GM21390 (cell line): Measurements from ENCODE around the gene PDRG1.
A peak's percentile ranks its signal among the peaks of the same experiment; 100 is the strongest.

Experiments used
- ATAC-seq: cut with Tn5 transposase; IDR thresholded peaks from one replicate; pipeline ENCODE4 v1.9.1; 2021; ENCODE audit not compliant: unreplicated experiment

The PDRG1 gene

DNA sequence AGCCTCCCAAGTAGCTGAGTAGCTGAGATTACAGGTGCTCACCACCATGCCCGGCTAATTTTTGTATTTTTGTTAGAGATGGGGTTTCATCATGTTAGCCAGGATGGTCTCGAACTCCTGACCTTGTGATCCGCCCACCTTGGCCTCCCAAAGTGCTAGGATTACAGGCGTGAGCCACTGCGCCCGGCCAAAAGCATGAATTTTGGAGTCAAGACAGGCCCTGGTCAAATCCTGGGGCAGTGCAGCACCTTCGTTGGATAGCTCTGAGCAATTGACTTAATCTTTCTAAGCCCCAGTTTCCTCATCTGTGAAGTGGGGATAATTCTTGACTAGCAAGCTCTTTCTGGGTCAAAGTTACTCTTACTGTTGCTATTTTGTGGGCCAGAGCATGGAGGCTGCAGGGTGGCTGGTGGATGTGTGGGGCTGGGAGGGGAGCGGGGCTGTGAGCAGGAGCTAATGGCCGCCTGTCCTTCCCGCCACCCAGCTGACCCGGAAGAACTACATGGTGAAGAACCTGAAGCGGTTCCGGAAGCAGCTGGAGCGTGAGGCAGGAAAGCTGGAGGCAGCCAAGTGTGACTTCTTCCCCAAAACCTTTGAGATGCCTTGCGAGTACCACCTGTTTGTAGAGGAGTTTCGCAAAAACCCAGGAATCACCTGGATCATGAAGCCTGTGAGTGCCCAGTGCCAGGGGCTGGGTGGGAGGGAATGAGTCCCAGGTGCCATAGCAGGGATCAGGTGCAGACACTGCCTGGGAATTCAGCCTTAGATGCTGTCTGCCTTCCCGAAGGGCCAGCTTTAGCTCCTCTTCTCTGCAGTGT, 42.4 kb downstream of the PDRG1 start:
- ATAC-seq: no peak

- ATAC-seq: no peak
Measured at GRCh38 chr20:31908424-31908823, 43.4 kb downstream of the PDRG1 start.

DNA sequence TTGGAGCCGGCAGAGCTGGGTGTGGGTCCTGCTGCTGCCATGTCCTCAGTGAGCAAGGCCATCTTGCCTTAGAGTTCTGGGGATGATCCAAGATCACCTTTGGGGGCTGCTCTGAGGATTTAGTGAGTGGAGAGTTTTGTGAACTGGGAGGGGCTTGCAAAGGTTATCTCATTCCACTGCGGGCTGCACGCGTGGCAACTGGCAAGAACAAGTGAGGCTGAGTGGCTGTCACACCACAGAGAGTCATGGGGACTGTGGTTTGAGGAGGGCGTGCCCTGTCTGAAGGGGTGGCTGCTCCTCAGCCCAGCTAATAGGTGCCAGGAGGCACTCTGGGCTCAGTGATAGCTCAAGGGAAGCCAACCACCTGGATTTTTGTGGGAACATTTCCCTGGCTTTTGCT, 43.8 kb downstream of the PDRG1 start:
- no peak for ATAC-seq

- ATAC-seq: no peak
Measured at GRCh38 chr20:31907046-31907445, 44.8 kb downstream of the PDRG1 start.

- ATAC-seq: no peak
Measured at GRCh38 chr20:31906001-31906400, 45.8 kb downstream of the PDRG1 start.

- no peak for ATAC-seq
Measured at GRCh38 chr20:31903627-31904386, 48.0 kb downstream of the PDRG1 start.

- no peak for ATAC-seq
Measured at GRCh38 chr20:31901615-31902014, 50.2 kb downstream of the PDRG1 start.

DNA sequence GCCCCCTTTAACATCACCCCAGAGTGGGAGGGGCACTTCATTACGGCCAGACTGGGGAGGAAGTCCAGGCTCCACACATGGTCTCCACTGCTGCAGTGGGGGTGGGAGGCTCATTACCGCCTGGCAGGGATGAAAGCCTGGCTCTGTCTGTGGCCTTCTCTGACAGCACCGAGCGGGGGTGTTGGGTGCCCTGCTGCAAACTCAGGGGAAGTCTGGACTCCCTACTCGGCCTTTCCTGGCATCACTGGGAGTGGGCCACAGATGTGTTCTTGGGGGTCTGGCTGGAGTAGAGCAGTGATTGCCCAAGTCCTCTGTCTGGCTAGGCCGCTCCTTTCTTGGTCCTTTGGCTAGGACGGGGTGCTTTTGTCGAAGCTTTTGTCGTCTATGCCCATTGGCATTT, 54.3 kb downstream of the PDRG1 start:
- ATAC-seq: no peak

DNA sequence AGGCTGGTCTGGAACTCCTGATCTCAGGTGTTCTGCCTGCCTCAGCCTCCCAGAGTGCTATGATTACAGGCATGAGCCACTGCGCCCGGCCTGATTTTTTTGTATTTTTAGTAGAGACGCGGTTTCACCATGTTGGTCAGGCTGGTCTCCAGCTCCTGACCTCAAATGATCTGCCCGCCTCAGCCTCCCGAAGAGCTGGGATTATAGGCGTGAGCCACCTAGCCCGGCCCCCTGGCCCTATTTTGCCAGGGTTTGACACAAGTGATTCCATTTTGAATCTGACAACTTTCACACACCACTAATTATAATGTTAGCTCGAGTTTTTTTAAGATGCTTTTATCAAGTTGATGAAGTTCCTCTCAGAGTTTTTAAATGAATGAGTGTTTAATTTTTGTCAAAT, 55.8 kb downstream of the PDRG1 start:
- ATAC-seq: no peak

DNA sequence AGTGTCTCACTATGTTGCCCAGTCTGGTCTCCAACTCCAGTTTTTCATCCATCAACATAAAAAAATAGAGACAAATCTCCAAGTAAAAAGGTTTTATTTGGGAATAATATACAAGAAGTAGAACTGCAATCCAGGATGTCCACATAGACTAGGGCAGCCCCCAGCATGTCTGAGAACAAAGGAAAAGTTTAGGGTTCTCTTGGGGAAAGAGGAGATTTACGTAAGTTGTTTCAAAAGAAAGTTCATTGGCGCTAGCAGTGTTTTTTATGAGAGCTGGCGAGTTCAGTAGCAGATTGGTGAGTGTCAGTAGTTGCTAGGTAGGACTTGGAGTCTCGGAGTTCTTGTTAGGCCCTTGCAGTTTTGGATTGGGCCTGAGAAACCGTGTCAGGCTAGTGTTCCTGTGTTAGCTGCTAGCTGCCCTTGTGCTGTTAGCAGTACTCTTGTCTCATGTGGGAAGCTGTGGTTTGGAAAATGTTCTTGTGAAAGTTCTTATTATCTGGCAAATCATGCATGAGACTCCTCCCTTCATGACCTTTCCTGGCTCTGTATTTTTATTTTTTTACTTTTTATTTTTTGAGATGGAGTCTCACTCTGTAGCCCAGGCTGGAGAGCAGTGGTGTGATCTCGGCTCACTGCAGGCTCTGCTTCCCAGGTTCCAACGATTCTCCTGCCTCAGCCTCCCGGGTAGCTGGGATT, 56.7 kb downstream of the PDRG1 start:
- peak; percentile 97 for ATAC-seq
